Measurements from ENCODE around the gene SMCR8.

DNA sequence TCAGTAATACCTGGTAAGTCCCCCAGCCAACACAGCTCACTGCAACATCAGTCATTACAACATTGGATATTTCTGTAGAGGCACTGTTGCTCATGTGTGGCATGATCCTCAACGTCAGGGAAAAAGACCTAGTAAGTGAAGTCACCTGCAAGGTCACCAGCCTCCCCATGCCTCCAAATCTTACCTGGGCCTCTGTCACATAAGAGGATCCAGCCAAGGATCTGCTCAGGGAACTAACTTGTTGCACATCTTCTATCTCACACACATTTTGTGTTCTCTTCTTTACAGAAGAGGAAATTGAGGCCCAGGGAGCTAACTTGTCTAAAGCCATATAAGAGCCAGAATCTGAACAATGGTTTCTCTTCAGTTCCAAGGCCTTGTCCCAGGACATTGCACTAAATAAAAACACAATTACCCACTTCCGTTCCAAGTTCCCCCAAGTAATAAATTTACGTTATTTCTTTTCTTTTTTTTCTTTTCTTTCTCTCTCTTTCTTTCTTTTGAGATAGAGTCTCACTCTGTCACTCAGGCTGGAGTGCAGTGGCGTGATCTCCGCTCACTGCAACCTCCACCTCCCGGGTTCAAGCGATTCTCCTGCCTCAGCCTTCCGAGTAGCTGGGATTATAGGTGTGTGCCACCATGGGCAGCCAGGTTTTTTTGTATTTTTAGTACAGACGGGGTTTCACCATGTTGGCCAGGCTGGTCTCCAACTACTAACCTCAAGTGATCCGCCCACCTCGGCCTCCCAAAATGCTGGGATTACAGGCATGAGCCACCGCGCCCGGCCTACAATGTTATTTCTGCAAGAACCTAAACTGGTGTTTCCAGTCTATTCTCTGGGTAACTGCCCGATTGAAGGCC lies 47.0 kb downstream of the SMCR8 start:
- TF ChIP-seq SIN3A (IDR thresholded peaks at IDR 0.05; ENCODE audit: borderline replicate concordance, insufficient read depth, low read length) (no peak), POLR2AphosphoS5 (IDR thresholded peaks at IDR 0.05; ENCODE audit: low read depth, low read length) (no peak), TAF1 (IDR thresholded peaks at IDR 0.05; ENCODE audit: borderline replicate concordance, insufficient read depth, low read length) (no peak)
- TF ChIP-seq, protein P1, sequence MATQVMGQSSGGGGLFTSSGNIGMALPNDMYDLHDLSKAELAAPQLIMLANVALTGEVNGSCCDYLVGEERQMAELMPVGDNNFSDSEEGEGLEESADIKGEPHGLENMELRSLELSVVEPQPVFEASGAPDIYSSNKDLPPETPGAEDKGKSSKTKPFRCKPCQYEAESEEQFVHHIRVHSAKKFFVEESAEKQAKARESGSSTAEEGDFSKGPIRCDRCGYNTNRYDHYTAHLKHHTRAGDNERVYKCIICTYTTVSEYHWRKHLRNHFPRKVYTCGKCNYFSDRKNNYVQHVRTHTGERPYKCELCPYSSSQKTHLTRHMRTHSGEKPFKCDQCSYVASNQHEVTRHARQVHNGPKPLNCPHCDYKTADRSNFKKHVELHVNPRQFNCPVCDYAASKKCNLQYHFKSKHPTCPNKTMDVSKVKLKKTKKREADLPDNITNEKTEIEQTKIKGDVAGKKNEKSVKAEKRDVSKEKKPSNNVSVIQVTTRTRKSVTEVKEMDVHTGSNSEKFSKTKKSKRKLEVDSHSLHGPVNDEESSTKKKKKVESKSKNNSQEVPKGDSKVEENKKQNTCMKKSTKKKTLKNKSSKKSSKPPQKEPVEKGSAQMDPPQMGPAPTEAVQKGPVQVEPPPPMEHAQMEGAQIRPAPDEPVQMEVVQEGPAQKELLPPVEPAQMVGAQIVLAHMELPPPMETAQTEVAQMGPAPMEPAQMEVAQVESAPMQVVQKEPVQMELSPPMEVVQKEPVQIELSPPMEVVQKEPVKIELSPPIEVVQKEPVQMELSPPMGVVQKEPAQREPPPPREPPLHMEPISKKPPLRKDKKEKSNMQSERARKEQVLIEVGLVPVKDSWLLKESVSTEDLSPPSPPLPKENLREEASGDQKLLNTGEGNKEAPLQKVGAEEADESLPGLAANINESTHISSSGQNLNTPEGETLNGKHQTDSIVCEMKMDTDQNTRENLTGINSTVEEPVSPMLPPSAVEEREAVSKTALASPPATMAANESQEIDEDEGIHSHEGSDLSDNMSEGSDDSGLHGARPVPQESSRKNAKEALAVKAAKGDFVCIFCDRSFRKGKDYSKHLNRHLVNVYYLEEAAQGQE (IDR thresholded peaks at IDR 0.05; ENCODE audit: insufficient read depth in 1 of 2, low read depth in 2 of 2, low read length in 2 of 2), result no peak

All from PFSK-1 (cell line).